ENCODE results near the gene ST14. TPM values are rescaled to one million over a fixed set of nuclear protein-coding genes. Genes with fewer than 3 reads are reported as not detected.

The ST14 gene
- total RNA-seq, 1 donor from 2014 or later = 1.8 TPM

- intact Hi-C loops (cut with DNase I) = loop anchor here (5.0 to 10.0 kb wide), 3 partner anchors 55 to 208 kb away; no protein-coding TSS in a partner anchor
- no peak for DNase-seq
- no peak for ATAC-seq (ENCODE audit: poor library complexity)
Measured at GRCh38 chr11:130129922-130130321, 29.7 kb upstream of the ST14 start.

- intact Hi-C loops (cut with DNase I) = loop anchor here (5.0 kb wide), 1 partner anchor 210 kb away; no protein-coding TSS in a partner anchor
- DNase-seq (no peak), ATAC-seq (ENCODE audit: poor library complexity) (peak; percentile 81)
Measured at GRCh38 chr11:130131961-130132850, 27.4 kb upstream of the ST14 start.

- DNase-seq (no peak), ATAC-seq (ENCODE audit: poor library complexity) (no peak)
- intact Hi-C loops (cut with DNase I) = loop anchor here (5.0 kb wide), 1 partner anchor 211 kb away; no protein-coding TSS in a partner anchor
Measured at GRCh38 chr11:130133716-130134115, 25.9 kb upstream of the ST14 start.

- DNase-seq (no peak), ATAC-seq (ENCODE audit: poor library complexity) (peak; percentile 40)
- intact Hi-C loops (cut with DNase I) = no loop called here
Measured at GRCh38 chr11:130136107-130136506, 23.5 kb upstream of the ST14 start.

- DNase-seq (no peak), ATAC-seq (ENCODE audit: poor library complexity) (no peak)
- intact Hi-C loops (cut with DNase I) = no loop called here
Measured at GRCh38 chr11:130137999-130138398, 21.6 kb upstream of the ST14 start.

GRCh38 chr11:130139401-130139800 is 20.2 kb upstream of the ST14 start:
- intact Hi-C loops (cut with DNase I) = no loop called here
- no peak for DNase-seq
- peak; percentile 71 for ATAC-seq (ENCODE audit: poor library complexity)

- ATAC-seq (ENCODE audit: poor library complexity) = peak; percentile 64
- intact Hi-C loops (cut with DNase I) = no loop called here
- DNase-seq = no peak
Measured at GRCh38 chr11:130141561-130142341, 17.8 kb upstream of the ST14 start.

- no peak for ATAC-seq (ENCODE audit: poor library complexity)
- DNase-seq = no peak
- intact Hi-C loops (cut with DNase I) = no loop called here
Measured at GRCh38 chr11:130144141-130144540, 15.4 kb upstream of the ST14 start.

- intact Hi-C loops (cut with DNase I) = no loop called here
- ATAC-seq (ENCODE audit: poor library complexity) (no peak), DNase-seq (no peak)
Measured at GRCh38 chr11:130144861-130145281, 14.7 kb upstream of the ST14 start.

- intact Hi-C loops (cut with DNase I) = no loop called here
- DNase-seq = no peak
Measured at GRCh38 chr11:130145311-130145812, 14.2 kb upstream of the ST14 start.

GRCh38 chr11:130145975-130146776 is 13.4 kb upstream of the ST14 start:
- DNase-seq = no peak
- peak; percentile 51 for ATAC-seq (ENCODE audit: poor library complexity)

More at GRCh38 chr11:130145311-130145812, 14.2 kb upstream of the ST14 start:
- ATAC-seq (ENCODE audit: poor library complexity) = no peak

GRCh38 chr11:130146796-130147195 is 12.8 kb upstream of the ST14 start:
- ATAC-seq (ENCODE audit: poor library complexity) = peak; percentile 78

More at GRCh38 chr11:130145975-130146776, 13.4 kb upstream of the ST14 start:
- intact Hi-C loops (cut with DNase I) = no loop called here

GRCh38 chr11:130148796-130149326 is 10.7 kb upstream of the ST14 start:
- DNase-seq = no peak
- intact Hi-C loops (cut with DNase I) = no loop called here
- no peak for ATAC-seq (ENCODE audit: poor library complexity)

More at GRCh38 chr11:130146796-130147195, 12.8 kb upstream of the ST14 start:
- intact Hi-C loops (cut with DNase I) = no loop called here
- peak; percentile 55 for DNase-seq

GRCh38 chr11:130150790-130151189 is 8.8 kb upstream of the ST14 start:
- intact Hi-C loops (cut with DNase I) = no loop called here
- DNase-seq = no peak

GRCh38 chr11:130151196-130151595 is 8.4 kb upstream of the ST14 start:
- DNase-seq (no peak), ATAC-seq (ENCODE audit: poor library complexity) (no peak)
- intact Hi-C loops (cut with DNase I) = no loop called here

More at GRCh38 chr11:130150790-130151189, 8.8 kb upstream of the ST14 start:
- no peak for ATAC-seq (ENCODE audit: poor library complexity)

GRCh38 chr11:130156108-130157022 is 3.2 kb upstream of the ST14 start:
- intact Hi-C loops (cut with DNase I) = no loop called here
- no peak for ATAC-seq (ENCODE audit: poor library complexity)
- DNase-seq = no peak

GRCh38 chr11:130157101-130157500 is 2.5 kb upstream of the ST14 start:
- ATAC-seq (ENCODE audit: poor library complexity) = no peak
- DNase-seq = no peak
- intact Hi-C loops (cut with DNase I) = no loop called here

Measured in Right ventricle myocardium superior (tissue), 1 donor.